SU-DHL-6 (cell line): ENCODE results near the gene JKAMP.

Experiments
- EZH2phosphoT487 ChIP-seq: fragments of 200-600 bp; sonication (generic), shearing (Covaris generic); conservative IDR thresholded peaks from 2 replicates; pipeline ENCODE4 v1.6.1; 2018; ENCODE audit warnings: mild to moderate bottlenecking, antibody characterized with exemption, low read length, moderate library complexity, mixed read lengths
- TF ChIP-seq, protein P1 (sequence below): fragments of 200-600 bp; sonication (generic); IDR thresholded peaks from one replicate; pipeline ENCODE4 v1.5.1; 2017; ENCODE audit warnings: antibody characterized with exemption, mild to moderate bottlenecking, low read length, moderate library complexity; ENCODE audit not compliant: insufficient read depth, poor library complexity, severe bottlenecking

DNA sequence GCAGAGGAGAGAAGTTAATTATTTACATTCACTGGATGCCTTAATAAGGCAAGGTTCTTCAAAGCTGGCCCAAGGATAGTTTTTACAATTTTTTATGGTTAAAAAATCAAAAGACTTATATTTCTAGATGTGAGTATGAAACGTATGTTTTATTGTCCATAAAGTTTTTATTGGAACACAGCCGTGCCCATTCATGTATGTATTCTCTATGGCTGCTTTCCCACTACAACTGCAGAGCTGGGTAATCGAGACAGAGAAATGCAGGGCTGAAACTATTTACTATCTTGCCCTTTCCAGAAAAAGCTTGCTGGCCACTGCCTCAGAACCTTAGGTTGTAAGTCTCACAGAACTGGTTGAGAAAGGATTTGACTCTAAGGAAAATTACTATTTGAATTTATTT, 16.4 kb downstream of the JKAMP start:
- TF ChIP-seq EZH2phosphoT487 = no peak
- TF ChIP-seq, protein P1, sequence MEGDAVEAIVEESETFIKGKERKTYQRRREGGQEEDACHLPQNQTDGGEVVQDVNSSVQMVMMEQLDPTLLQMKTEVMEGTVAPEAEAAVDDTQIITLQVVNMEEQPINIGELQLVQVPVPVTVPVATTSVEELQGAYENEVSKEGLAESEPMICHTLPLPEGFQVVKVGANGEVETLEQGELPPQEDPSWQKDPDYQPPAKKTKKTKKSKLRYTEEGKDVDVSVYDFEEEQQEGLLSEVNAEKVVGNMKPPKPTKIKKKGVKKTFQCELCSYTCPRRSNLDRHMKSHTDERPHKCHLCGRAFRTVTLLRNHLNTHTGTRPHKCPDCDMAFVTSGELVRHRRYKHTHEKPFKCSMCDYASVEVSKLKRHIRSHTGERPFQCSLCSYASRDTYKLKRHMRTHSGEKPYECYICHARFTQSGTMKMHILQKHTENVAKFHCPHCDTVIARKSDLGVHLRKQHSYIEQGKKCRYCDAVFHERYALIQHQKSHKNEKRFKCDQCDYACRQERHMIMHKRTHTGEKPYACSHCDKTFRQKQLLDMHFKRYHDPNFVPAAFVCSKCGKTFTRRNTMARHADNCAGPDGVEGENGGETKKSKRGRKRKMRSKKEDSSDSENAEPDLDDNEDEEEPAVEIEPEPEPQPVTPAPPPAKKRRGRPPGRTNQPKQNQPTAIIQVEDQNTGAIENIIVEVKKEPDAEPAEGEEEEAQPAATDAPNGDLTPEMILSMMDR = no peak
